ENCODE measurements around the gene OR2A25. TPM values are rescaled to one million over a fixed set of nuclear protein-coding genes. Genes with fewer than 3 reads are reported as not detected.

The OR2A25 gene
- total RNA-seq (not detected), polyA plus RNA-seq (not detected)

GRCh38 chr7:144069511-144069910 lies at the start of gene OR2A25:
OR2A25 (plus strand) TSS chr7:144069811; CDS start chr7:144074220, 4,409 bp downstream.
- 62% methylated on average over 1 of the region's 1 CpG for WGBS
- H3K36me3 ChIP-seq (ENCODE audit: control insufficient read depth in 4 of 4, insufficient read depth in 3 of 4, low read depth in 1 of 4, low read length in 3 of 4), result no peaks in the 10 kb centered on the region
- H3K27me3 ChIP-seq (ENCODE audit: control insufficient read depth in 4 of 4, insufficient read depth in 4 of 4, low read length in 3 of 4), result no peaks in the 10 kb centered on the region
- H3K9me3 ChIP-seq (ENCODE audit: control insufficient read depth in 4 of 4, low read length in 3 of 4), result no peaks in the 10 kb centered on the region
- no peak for DNase-seq (ENCODE audit: low spot score)
- H3K27ac ChIP-seq (ENCODE audit: low read depth in 1 of 2, low read length in 2 of 2), result no peak within 1 kb of the TSS
- TF ChIP-seq ATF3 (IDR thresholded peaks at IDR 0.05), result no peak
- TF ChIP-seq SP1 (IDR thresholded peaks at IDR 0.05), result no peak
- TF ChIP-seq TAF1 (conservative IDR thresholded peaks at IDR 0.05), result no peak
- TF ChIP-seq REST (IDR thresholded peaks at IDR 0.05), result no peak
- no peak within 1 kb of the TSS for H3K9ac ChIP-seq (ENCODE audit: low read depth in 1 of 2, low read length in 2 of 2)
- no peaks in the 10 kb centered on the region for H3K4me1 ChIP-seq (ENCODE audit: control insufficient read depth in 4 of 4, insufficient read depth in 4 of 4, low read length in 3 of 4)
- no peak within 1 kb of the TSS for H3K4me3 ChIP-seq (ENCODE audit: low read depth in 1 of 3, low read length in 3 of 3)

- Histone ChIP-seq H3K4me1 (ENCODE audit: control insufficient read depth in 4 of 4, insufficient read depth in 4 of 4, low read length in 3 of 4) (no peaks in the 10 kb centered on the region), H3K27ac (ENCODE audit: low read depth in 1 of 2, low read length in 2 of 2) (no peak overlapping the region), H3K36me3 (ENCODE audit: control insufficient read depth in 4 of 4, insufficient read depth in 3 of 4, low read depth in 1 of 4, low read length in 3 of 4) (no peaks in the 10 kb centered on the region), H3K4me3 (ENCODE audit: low read depth in 1 of 3, low read length in 3 of 3) (no peak overlapping the region), H3K27me3 (ENCODE audit: control insufficient read depth in 4 of 4, insufficient read depth in 4 of 4, low read length in 3 of 4) (no peaks in the 10 kb centered on the region), H3K9me3 (ENCODE audit: control insufficient read depth in 4 of 4, low read length in 3 of 4) (no peaks in the 10 kb centered on the region), H3K9ac (ENCODE audit: low read depth in 1 of 2, low read length in 2 of 2) (no peak overlapping the region)
- TF ChIP-seq RAD21 (IDR thresholded peaks at IDR 0.05), result no peak
- no peak for TF ChIP-seq RXRA (IDR thresholded peaks at IDR 0.05)
- TF ChIP-seq YY1 (IDR thresholded peaks at IDR 0.05), result no peak
- no peak for TF ChIP-seq SP1 (IDR thresholded peaks at IDR 0.05)
- no peak for DNase-seq (ENCODE audit: low spot score)
- WGBS, result 82% methylated on average over 3 of the region's 3 CpGs
These were observed 49.3 kb upstream of the OR2A25 start for GRCh38 chr7:144020340-144020739.

- TF ChIP-seq YY1 (IDR thresholded peaks at IDR 0.05), result no peak
- TF ChIP-seq HNF4G (IDR thresholded peaks at IDR 0.05), result no peak
- TF ChIP-seq RXRA (IDR thresholded peaks at IDR 0.05), result no peak
- no peak for TF ChIP-seq ZBTB33 (IDR thresholded peaks at IDR 0.05)
- no peak for TF ChIP-seq RAD21 (IDR thresholded peaks at IDR 0.05)
- TF ChIP-seq HNF4A (conservative IDR thresholded peaks at IDR 0.05), result no peak
- no peak for TF ChIP-seq REST (IDR thresholded peaks at IDR 0.05)
- no peak for TF ChIP-seq JUND (IDR thresholded peaks at IDR 0.05)
- H3K9me3 ChIP-seq (ENCODE audit: control insufficient read depth in 4 of 4, low read length in 3 of 4), result no peaks in the 10 kb centered on the region
- no peak overlapping the region for H3K9ac ChIP-seq (ENCODE audit: low read depth in 1 of 2, low read length in 2 of 2)
- DNase-seq (ENCODE audit: low spot score), result no peak
- no peaks in the 10 kb centered on the region for H3K36me3 ChIP-seq (ENCODE audit: control insufficient read depth in 4 of 4, insufficient read depth in 3 of 4, low read depth in 1 of 4, low read length in 3 of 4)
- H3K4me1 ChIP-seq (ENCODE audit: control insufficient read depth in 4 of 4, insufficient read depth in 4 of 4, low read length in 3 of 4), result no peaks in the 10 kb centered on the region
- H3K4me3 ChIP-seq (ENCODE audit: low read depth in 1 of 3, low read length in 3 of 3), result no peak overlapping the region
- no peaks in the 10 kb centered on the region for H3K27me3 ChIP-seq (ENCODE audit: control insufficient read depth in 4 of 4, insufficient read depth in 4 of 4, low read length in 3 of 4)
- no peak overlapping the region for H3K27ac ChIP-seq (ENCODE audit: low read depth in 1 of 2, low read length in 2 of 2)
These were observed 47.4 kb upstream of the OR2A25 start for GRCh38 chr7:144022169-144022568.
